Measurements from ENCODE around the gene ZNF133.
"Not testable (repeated sequence)": the region's sequence is repeated elsewhere in the genome, so short reads cannot be mapped to it uniquely, and the experiment has no call there.

ZNF133 gene

GRCh38 chr20:18326990-18327389, 38.7 kb downstream of the ZNF133 start:
- no peak for DNase-seq (ENCODE audit: low read depth)
- in situ Hi-C loops (cut with HindIII; ENCODE audit: low sequenced_read_pairs), result no loop called here
- no peak overlapping the region for H3K4me3 ChIP-seq (ENCODE audit: low read depth, low read length)
- TF ChIP-seq CTCF (IDR thresholded peaks at IDR 0.05; ENCODE audit: low read depth, low read length, missing control alignments), result no peak

- H3K4me3 ChIP-seq (ENCODE audit: low read depth, low read length), result no peak overlapping the region
- no peak for DNase-seq (ENCODE audit: low read depth)
- TF ChIP-seq CTCF (IDR thresholded peaks at IDR 0.05; ENCODE audit: low read depth, low read length, missing control alignments), result no peak
- in situ Hi-C loops (cut with HindIII; ENCODE audit: low sequenced_read_pairs), result no loop called here
These were observed 43.4 kb downstream of the ZNF133 start for GRCh38 chr20:18331694-18332093.

- DNase-seq (ENCODE audit: low read depth); in situ Hi-C loops (cut with HindIII; ENCODE audit: low sequenced_read_pairs); H3K4me3 ChIP-seq (ENCODE audit: low read depth, low read length): not testable (repeated sequence)
These were observed 61.4 kb downstream of the ZNF133 start for GRCh38 chr20:18349749-18350148.

- no peak for TF ChIP-seq CTCF (IDR thresholded peaks at IDR 0.05; ENCODE audit: low read depth, low read length, missing control alignments)
- no peak overlapping the region for H3K4me3 ChIP-seq (ENCODE audit: low read depth, low read length)
- DNase-seq (ENCODE audit: low read depth), result no peak
- in situ Hi-C loops (cut with HindIII; ENCODE audit: low sequenced_read_pairs), result no loop called here
These were observed 71.5 kb downstream of the ZNF133 start for GRCh38 chr20:18359854-18360253.

- DNase-seq (ENCODE audit: low read depth), result no peak
- in situ Hi-C loops (cut with HindIII; ENCODE audit: low sequenced_read_pairs), result no loop called here
- no peak overlapping the region for H3K4me3 ChIP-seq (ENCODE audit: low read depth, low read length)
- TF ChIP-seq CTCF (IDR thresholded peaks at IDR 0.05; ENCODE audit: low read depth, low read length, missing control alignments), result no peak
These were observed 72.3 kb downstream of the ZNF133 start for GRCh38 chr20:18360635-18361034.

- DNase-seq (ENCODE audit: low read depth), result no peak
- TF ChIP-seq CTCF (IDR thresholded peaks at IDR 0.05; ENCODE audit: low read depth, low read length, missing control alignments), result no peak
- H3K4me3 ChIP-seq (ENCODE audit: low read depth, low read length), result no peak overlapping the region
- in situ Hi-C loops (cut with HindIII; ENCODE audit: low sequenced_read_pairs), result no loop called here
These were observed 73.4 kb downstream of the ZNF133 start for GRCh38 chr20:18361678-18362077.

GRCh38 chr20:18362916-18363315, 74.6 kb downstream of the ZNF133 start:
- no peak for TF ChIP-seq CTCF (IDR thresholded peaks at IDR 0.05; ENCODE audit: low read depth, low read length, missing control alignments)
- in situ Hi-C loops (cut with HindIII; ENCODE audit: low sequenced_read_pairs), result no loop called here

More at GRCh38 chr20:18362916-18363315, 74.6 kb downstream of the ZNF133 start:
- no peak for DNase-seq (ENCODE audit: low read depth)
- no peak overlapping the region for H3K4me3 ChIP-seq (ENCODE audit: low read depth, low read length)

Data from astrocyte of the cerebellum (primary cell).